HG02852 (cell line): ENCODE results near the gene HOXD9.

ENCODE experiments used
- ATAC-seq: cut with Tn5 transposase; IDR thresholded peaks from one replicate; pipeline ENCODE4 v1.9.1; 2021; ENCODE audit warnings: mild to moderate bottlenecking, moderate library complexity; ENCODE audit not compliant: unreplicated experiment

The HOXD9 gene

GRCh38 chr2:176137252-176137580, 14.7 kb downstream of the HOXD9 start:
- no peak for ATAC-seq

GRCh38 chr2:176137906-176138305, 15.4 kb downstream of the HOXD9 start:
- ATAC-seq: no peak

GRCh38 chr2:176138526-176138922, 16.0 kb downstream of the HOXD9 start:
- no peak for ATAC-seq

GRCh38 chr2:176138923-176139660, 16.6 kb downstream of the HOXD9 start:
- no peak for ATAC-seq

GRCh38 chr2:176139661-176140512, 17.4 kb downstream of the HOXD9 start:
- no peak for ATAC-seq

- peak; percentile 94 for ATAC-seq
These were observed 18.2 kb downstream of the HOXD9 start for GRCh38 chr2:176140513-176141317.

- ATAC-seq: no peak
These were observed 19.8 kb downstream of the HOXD9 start for GRCh38 chr2:176142281-176142680.

- no peak for ATAC-seq
These were observed 22.8 kb downstream of the HOXD9 start for GRCh38 chr2:176145085-176145969.

- no peak for ATAC-seq
These were observed 23.6 kb downstream of the HOXD9 start for GRCh38 chr2:176146101-176146500.

GRCh38 chr2:176146645-176147044, 24.1 kb downstream of the HOXD9 start:
- no peak for ATAC-seq

GRCh38 chr2:176147210-176147799, 24.8 kb downstream of the HOXD9 start:
- ATAC-seq: no peak

- no peak for ATAC-seq
These were observed 25.4 kb downstream of the HOXD9 start for GRCh38 chr2:176147800-176148496.

GRCh38 chr2:176148751-176149421, 26.4 kb downstream of the HOXD9 start:
- ATAC-seq: no peak

GRCh38 chr2:176149481-176149938, 27.0 kb downstream of the HOXD9 start:
- ATAC-seq: no peak

- no peak for ATAC-seq
These were observed 27.5 kb downstream of the HOXD9 start for GRCh38 chr2:176149939-176150583.

GRCh38 chr2:176150584-176151441, 28.3 kb downstream of the HOXD9 start:
- no peak for ATAC-seq
